Embryonic facial prominence (tissue), 1 donor: ENCODE results near the gene SLC24A1.

Experiments
- DNase-seq: peaks from one replicate; pipeline ENCODE4 v3.0.0-alpha.2; 2016; ENCODE audit errors: extremely low spot score

SLC24A1 gene

DNA sequence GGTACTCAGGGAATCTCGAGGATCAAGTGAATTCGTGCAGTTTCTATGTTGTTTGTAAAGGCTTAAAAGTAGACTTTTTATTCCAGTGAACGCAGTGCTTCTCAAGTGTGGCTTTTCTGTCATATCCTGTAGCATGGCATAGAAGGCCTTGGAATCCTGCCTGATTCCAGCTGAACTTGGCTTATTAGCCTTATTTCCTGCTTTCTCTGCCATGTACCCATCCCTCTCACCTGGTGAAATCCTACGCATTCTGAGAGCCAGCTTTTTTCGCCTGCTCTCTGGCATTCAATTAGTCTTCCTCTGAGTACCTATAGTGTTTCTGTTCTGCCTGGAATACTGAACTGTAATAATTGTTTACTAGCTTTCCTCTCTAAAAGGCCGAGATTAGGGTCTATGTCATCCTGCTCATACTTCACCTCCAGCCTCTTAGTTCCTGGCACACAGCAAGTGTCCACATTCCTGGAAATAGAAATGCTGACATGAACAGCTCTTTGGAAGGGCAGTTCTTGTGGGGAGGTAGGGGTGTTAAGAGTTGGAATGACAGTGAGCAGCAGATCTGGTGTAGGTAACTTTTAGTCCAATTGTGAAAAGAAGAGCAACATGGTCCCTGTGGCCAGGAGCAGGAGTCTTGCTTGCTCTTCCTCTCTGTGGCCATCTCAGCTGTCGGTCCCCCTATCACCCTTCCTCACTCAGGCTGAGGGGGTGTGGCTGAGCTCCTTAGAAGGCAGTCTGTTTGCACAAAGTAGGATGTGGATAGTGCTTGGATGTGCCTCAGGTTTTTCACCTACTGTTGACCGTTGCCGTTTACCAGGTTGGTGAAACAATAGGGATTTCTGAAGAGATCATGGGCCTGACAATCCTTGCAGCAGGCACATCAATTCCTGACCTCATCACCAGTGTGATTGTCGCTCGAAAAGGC is 30.4 kb downstream of the SLC24A1 start:
- DNase-seq = no peak

DNA sequence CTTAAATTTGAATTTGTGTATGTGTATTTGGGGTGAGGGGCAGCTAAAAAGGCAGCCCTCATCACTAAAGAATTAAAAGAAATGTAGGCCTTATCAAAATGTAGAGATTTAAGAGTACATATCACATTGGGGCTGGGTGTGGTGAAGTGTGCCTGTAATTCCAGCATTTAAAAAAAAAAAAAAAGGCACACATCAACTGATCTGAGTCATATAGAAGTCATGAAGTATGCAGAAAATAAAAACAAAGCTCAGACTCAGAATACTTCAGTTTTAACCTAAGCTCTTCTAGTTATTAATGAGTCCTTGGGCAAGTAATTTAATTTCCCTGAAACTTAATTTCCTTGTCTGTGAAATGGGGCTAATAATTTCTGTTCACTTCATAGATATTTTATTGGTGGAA is 31.6 kb downstream of the SLC24A1 start:
- no peak for DNase-seq

DNA sequence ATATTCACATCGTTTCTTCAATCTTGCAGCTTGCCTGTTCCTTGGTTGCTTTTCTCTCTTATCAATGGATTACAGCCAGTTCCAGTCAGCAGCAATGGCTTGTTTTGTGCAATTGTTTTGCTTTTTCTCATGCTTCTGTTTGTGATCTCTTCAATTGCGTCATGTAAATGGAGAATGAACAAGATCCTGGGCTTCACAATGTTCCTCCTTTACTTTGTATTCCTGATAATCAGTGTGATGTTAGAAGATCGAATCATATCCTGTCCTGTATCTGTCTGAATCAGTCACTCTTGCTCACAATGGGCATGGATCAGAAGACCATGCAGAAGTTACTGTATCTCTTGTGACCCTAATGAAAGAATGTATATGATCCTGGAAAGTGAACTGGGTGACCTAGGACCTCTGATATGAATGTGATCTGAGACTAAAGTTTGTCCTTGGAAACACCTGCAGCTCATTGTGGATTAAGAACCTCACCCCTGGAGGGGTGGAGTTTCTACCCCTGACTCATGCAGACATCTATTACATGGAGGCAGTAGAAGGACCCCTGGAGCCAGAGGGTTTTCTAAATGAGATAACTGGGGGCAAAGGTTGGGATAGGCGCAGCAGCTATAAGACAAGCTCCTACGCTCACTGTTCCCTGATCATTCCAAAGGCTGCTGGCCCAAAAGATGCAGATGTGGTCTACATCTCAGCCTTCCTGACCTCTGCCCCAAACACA is 32.2 kb downstream of the SLC24A1 start:
- DNase-seq = no peak

DNA sequence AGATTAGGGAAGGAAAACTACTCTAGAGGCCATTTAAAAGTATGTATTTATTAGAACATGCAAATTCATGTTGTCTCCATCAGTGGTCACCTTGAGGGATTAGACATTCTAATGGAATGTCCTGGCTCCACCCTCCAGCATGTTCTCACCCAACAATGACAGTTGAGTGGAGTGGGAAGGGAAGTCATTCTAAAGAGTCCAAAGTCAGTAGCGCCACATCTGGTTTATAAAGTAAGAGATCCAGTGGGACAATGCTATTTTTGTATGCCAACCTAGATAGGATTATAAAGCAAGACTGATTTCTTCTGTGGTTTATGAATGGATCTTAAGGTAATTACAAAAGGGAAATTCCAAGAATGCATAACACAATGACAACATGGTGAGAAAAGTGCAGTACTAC is 33.3 kb downstream of the SLC24A1 start:
- DNase-seq = no peak

DNA sequence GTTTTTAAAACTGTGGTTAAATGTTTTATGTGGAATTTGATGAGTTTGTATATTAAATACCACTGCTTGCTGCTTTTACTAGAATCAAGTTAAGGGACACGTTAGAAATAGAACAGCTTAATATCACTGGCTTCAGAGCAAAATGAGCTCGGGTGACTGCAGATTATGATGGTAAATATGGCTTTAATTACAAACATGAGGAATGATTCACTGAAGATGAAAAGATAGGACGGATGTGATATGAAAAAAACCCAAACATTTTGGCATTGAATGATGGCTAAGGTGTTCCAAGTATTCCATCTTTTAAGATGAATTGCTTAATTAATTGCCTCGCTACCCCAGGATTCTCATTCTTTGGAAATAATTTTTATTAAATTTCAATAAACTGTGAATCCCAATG is 33.7 kb downstream of the SLC24A1 start:
- no peak for DNase-seq

DNA sequence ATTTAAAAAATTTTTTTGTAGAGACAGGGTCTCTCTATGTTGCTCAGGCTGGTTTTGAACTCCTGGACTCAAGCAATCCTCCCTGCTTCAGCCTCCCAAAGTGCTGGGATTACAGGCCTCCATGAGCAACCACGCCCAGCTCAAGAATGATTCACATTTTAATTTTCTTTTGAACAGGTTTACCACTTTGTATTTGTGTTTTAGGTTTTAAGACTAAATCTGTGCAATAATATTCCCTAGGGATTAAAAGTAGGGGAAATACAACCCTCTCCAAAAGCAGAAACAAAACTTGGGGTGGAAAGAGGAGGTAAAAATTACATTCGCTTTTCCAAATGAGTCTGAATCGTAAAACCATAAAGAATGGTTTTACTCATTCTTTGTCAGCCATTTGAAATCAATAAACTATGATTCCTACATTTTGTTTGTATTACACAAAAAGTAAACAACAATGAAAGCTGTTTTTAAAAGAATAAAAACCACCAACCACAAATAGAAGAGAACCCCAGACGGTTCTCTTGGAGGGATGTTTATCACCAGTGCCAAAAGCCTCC is 37.8 kb downstream of the SLC24A1 start:
- no peak for DNase-seq

DNA sequence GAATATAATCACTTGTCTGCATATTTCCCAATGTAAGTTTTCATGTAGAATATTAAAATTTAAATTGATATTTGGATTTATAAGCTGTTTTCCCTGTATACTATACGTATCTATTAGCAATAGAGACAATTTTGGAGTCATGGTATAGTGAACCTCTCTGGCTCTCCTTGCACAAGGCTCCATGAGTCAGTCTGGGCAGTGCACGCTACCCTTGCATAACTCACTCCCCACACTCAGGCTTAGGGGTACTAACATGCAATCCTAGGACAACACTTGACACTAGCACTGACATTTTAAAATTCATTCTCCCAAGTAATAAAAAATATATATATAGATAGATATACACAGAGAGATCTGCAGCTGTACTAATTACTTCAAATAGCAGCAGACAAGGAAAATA is 39.2 kb downstream of the SLC24A1 start:
- no peak for DNase-seq

DNA sequence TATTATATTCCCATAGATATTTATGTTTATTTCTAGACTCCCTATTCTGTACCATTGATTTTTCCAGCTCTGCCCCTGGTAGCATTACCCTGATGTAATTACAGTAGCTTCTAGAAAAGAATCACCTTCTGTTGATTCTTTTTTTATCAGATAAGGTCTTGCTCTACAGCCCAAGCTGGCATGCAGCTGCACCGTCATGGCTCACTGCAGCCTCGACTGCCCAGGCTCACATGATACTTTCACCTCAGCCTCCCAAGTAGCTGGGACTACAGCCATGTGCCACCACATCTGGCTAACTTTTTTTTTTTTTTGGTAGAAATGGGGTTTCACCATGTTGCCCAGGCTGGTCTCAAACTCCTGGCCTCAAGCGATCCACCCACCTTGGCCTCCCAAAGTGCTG is 41.8 kb downstream of the SLC24A1 start:
- DNase-seq = no peak

DNA sequence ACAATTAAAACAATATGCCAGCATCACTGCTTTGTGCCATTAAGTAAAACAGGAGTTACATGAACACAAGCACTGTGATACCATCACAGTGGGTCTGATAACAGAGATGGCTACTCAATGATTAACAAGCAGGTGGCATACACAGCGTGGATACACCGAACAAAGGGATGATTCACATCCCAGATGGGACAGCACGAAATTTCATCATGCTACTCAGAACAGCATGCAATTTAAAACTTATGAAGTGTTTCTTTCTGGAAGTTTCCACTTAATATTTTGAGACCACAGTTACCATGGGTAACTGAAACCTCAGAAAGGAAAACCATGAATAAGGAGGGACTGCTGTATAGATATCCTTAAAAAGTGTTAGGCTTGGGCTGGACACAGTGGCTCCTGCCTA is 44.5 kb downstream of the SLC24A1 start:
- DNase-seq = no peak

DNA sequence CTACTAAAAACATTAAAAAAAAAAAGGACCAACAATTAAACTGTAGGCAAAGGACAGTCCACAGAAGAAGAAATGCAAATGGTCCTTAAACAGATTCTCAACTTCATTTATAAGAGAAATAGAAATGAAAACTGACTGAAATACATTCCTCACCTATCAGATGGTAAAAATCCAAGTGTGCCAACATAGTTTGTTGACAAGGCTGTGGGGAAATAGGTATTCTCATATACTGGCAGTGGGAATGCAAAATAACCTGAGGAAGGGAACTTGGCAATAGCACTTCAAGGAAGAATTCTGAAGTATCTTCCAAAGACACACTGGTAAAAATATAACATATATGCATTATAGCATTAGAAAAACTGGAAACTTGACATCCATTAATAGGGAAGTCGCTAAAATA is 53.8 kb downstream of the SLC24A1 start:
- no peak for DNase-seq

DNA sequence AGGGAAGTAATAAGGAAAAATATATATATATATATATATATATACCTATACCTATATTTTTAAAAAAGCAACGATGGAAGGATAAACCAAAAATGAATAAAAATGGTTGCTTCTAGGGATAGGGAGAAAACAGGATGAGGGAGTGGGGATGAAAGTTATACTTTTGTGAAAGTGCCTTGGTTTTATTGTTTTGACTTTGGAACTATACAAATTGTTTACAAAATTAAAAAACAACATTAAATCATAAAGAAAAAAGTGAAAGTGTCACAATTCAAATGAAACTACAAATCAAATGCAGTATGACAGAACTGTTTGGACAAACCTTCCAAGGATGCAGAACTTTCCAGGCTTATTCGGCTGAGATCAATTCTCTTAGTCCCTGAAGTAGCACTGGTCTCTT is 54.4 kb downstream of the SLC24A1 start:
- DNase-seq = no peak

DNA sequence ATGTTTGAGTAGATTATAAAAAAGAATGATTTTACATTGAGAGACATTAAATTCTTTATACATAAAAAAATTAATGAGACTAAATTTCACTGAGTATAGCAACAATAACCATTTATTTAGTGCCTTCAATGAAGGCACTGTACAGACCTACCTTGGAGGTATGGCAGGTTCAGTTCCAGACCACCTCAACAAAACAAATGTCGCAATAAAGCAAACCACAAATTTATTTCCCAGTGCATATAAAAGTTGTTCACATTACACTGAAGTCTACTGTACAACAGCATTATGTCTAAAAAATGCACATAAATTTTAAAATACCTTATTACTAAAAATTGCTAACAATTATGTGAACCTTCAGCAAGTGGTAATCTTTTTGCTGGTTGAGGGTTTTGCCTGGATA is 58.8 kb downstream of the SLC24A1 start:
- no peak for DNase-seq

DNA sequence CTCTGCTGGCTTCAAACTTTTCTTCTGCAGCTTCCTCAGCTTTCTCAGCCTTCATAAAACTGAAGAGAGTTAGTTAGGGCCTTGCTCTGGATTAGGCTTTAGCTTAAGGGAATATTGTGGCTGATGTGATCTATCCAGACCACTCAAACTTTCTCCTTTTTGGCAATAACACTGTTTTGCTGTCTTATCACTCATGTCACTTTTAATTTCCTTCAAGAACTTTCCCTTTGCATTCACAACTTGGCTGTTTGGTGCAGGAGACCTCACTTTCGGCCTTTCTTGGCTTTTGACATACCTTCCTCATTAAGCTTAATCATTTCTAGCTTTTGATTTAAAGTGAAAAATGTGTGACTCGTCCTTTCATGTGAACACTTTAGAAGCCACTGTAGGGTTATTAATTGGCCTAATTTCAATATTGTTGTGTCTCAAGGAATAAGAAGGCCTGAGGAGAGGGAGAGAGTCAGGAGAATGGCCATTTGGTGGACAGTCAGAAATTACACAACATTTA is 60.7 kb downstream of the SLC24A1 start:
- no peak for DNase-seq

DNA sequence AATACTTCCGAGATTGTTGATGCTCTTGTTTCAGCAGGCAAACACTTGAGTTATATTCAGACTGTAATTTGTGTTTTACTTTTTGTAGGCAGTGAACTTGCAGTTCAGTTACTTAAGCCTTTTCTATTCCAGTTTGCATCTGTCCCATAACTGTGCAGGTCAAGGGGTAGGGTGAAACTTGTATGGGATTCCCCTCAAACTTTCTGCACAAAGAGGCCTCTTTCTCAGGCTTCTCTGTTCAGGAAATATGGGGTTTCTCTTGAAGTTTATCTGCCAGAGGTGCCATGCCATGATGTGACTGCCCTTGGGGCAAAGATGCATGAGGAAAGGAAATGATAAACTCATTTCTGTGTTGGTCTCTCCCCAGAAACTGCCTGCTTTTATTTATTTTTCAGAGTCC is 66.7 kb downstream of the SLC24A1 start:
- DNase-seq = no peak

DNA sequence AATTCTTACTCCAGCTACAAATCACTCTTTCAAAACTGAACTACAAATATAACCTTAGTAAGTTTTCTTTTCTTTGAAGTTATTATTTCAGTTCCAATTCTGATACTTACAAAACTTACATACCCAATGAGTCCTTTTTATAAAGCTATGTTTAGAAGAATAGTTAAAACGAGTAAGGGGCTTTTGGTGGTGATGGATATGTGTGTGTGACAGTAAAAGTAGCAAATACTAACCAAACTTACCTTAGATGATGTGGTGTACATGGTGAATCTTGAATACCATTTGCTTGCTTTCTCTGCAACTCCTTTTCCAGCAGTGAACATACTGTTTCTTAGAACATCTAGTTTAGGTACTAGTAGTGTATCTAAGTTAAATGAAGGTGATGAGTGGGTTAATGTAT is 68.4 kb downstream of the SLC24A1 start:
- DNase-seq = no peak

DNA sequence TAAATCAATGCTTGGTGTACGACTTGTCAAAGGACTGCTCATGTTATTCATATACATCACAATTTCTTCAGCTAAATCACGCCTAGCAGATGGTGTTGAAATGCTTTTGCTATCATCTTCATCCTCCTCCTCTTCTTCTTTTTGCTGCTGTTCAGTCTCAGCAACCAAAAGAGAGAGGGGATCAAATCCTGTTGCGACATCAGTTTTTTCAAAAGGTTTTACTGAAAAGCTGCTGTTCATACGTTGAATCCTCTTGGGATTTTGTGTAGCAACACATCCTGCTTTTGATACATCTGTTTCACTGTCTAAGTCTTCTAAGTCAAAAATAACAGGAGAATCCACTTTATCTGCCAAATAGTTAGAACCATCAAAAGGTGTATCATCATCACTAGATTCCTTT is 69.0 kb downstream of the SLC24A1 start:
- DNase-seq = no peak

DNA sequence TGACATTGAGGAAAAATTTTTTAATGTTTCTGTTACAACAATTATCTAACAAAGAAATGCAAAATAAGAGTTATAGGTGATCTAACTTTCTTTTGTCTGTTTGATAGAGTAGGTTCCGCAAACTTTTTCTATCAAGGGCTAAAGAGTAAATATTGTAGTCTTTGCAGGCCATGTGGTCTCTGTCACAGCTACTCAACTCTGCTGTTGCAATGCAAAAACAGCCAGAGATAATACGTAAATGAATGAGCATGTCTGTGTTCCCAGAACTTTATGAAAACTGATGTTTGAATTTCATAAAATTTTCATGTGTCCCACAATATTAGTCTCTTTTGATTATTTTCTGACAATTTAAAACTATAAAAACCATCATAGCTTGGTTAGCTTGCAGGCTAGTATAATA is 73.3 kb downstream of the SLC24A1 start:
- DNase-seq = no peak
